Activated CD8-positive, alpha-beta T cell treated with anti-CD3 and anti-CD28 coated beads for 36 hours (primary cell): ENCODE measurements around the gene FNBP1L. TPM values are rescaled to one million over a fixed set of nuclear protein-coding genes. Genes with fewer than 3 reads are reported as not detected.
"Not testable (repeated sequence)": the region's sequence is repeated elsewhere in the genome, so short reads cannot be mapped to it uniquely, and the experiment has no call there.

ENCODE experiments used
- ATAC-seq: fragments of 200-7000 bp; cut with Tn5 transposase; one replicate; pipeline ENCODE4 v1.10.0; 2021; ENCODE audit warnings: mild to moderate bottlenecking, moderate library complexity
- CTCF ChIA-PET: fragments of 350-600 bp; sonication (Branson Sonifier 250); formaldehyde crosslinking; loops from one replicate; lab custom pipeline; 2021; ENCODE audit warnings: antibody characterized with exemption; lab: Charles Lee
- POLR2A ChIA-PET: fragments of 350-600 bp; sonication (Branson Sonifier 250); formaldehyde crosslinking; loops from one replicate; lab custom pipeline; 2021; ENCODE audit warnings: antibody characterized with exemption; lab: Charles Lee
- DNase-seq: peaks from one replicate; pipeline ENCODE4 v3.0.0-alpha.2; 2020
- H3K27ac Mint-ChIP-seq: one replicate; pipeline ENCODE4 v1.8.0; 2021; ENCODE audit warnings: mild to moderate bottlenecking, mixed read lengths
- H3K27me3 Mint-ChIP-seq: one replicate; pipeline ENCODE4 v1.8.0; 2021; ENCODE audit warnings: mixed read lengths
- H3K36me3 Mint-ChIP-seq: one replicate; pipeline ENCODE4 v1.8.0; 2021; ENCODE audit warnings: low read depth, mixed read lengths
- H3K4me1 Mint-ChIP-seq: one replicate; pipeline ENCODE4 v1.8.0; 2021; ENCODE audit warnings: low read depth, mixed read lengths
- H3K4me3 Mint-ChIP-seq: one replicate; pipeline ENCODE4 v1.8.0; 2021; ENCODE audit warnings: mild to moderate bottlenecking, moderate library complexity, mixed read lengths
- H3K9me3 Mint-ChIP-seq: one replicate; pipeline ENCODE4 v1.8.0; 2021; ENCODE audit warnings: mixed read lengths
- CTCF ChIP-seq: fragments of 200-600 bp; IDR thresholded peaks from one replicate; pipeline ENCODE4 v1.8.0; 2022; ENCODE audit warnings: antibody characterized with exemption, mild to moderate bottlenecking
- intact Hi-C: fragments of 100-400 bp; cut with micrococcal nuclease; formaldehyde crosslinking; loops from one replicate; pipeline ENCODE4 v1.10.0; 2022
- total RNA-seq, 2 experiments: library from RNA; stranded (reverse); gene quantifications; one replicate each; pipeline ENCODE4 v1.2.3, GENCODE V29; 2021

Gene FNBP1L
- total RNA-seq, 2 experiments from 2014 or later = 0.20 to 0.25 TPM

- Mint-ChIP-seq H3K36me3 (no peaks in the 10 kb centered on the region), H3K27me3 (no peaks in the 10 kb centered on the region), H3K9me3 (no peaks in the 10 kb centered on the region), H3K4me1 (peaks cover 8% of the 10 kb centered on the region), H3K27ac (no peak overlapping the region), H3K4me3 (no peak overlapping the region)
- ChIA-PET CTCF (interaction anchor here (1.5 kb wide), 1 partner anchor 44 kb away, joined by 4 read pairs; no protein-coding TSS in a partner anchor), POLR2A (interaction anchor here (0.6 kb wide), 1 partner anchor 47 kb away, joined by 3 read pairs; no protein-coding TSS in a partner anchor)
- no peak for TF ChIP-seq CTCF
- no peak for ATAC-seq
- intact Hi-C loops = no loop called here
- no peak for DNase-seq
Measured at GRCh38 chr1:93585059-93585966, 137.4 kb downstream of the FNBP1L start.

- Mint-ChIP-seq H3K27me3 (no peaks in the 10 kb centered on the region), H3K4me3 (no peak overlapping the region), H3K36me3 (no peaks in the 10 kb centered on the region), H3K27ac (no peak overlapping the region), H3K9me3 (no peaks in the 10 kb centered on the region), H3K4me1 (peaks cover 23% of the 10 kb centered on the region)
- TF ChIP-seq CTCF = no peak
- DNase-seq = no peak
- ChIA-PET CTCF (interaction anchor here (1.4 kb wide), 1 partner anchor 10 kb away, joined by 3 read pairs; no protein-coding TSS in a partner anchor), POLR2A (interaction anchor here (0.6 to 0.7 kb wide), 2 partner anchors 27 to 172 kb away, joined by 3 read pairs; no protein-coding TSS in a partner anchor)
- ATAC-seq = no peak
- intact Hi-C loops = no loop called here
Measured at GRCh38 chr1:93587354-93587753, 139.4 kb downstream of the FNBP1L start.

GRCh38 chr1:93588206-93588605, 140.3 kb downstream of the FNBP1L start:
- Mint-ChIP-seq H3K4me1 (peaks cover 23% of the 10 kb centered on the region), H3K4me3 (no peak overlapping the region), H3K27me3 (no peaks in the 10 kb centered on the region), H3K36me3 (no peaks in the 10 kb centered on the region), H3K27ac (no peak overlapping the region), H3K9me3 (no peaks in the 10 kb centered on the region)
- ATAC-seq (peak; percentile 38), DNase-seq (peak; percentile 16)
- ChIA-PET POLR2A (interaction anchor here (0.6 kb wide), 1 partner anchor 171 kb away, joined by 3 read pairs; no protein-coding TSS in a partner anchor), CTCF (interaction anchor here (0.8 to 1.7 kb wide), 3 partner anchors 9 to 226 kb away, joined by 3 to 4 read pairs (median 3); no protein-coding TSS in a partner anchor)
- no peak for TF ChIP-seq CTCF
- intact Hi-C loops = no loop called here

- DNase-seq = no peak
- Mint-ChIP-seq H3K36me3 (no peaks in the 10 kb centered on the region), H3K4me3 (no peak overlapping the region), H3K9me3 (no peaks in the 10 kb centered on the region), H3K27ac (no peak overlapping the region), H3K4me1 (peaks cover 23% of the 10 kb centered on the region), H3K27me3 (no peaks in the 10 kb centered on the region)
- TF ChIP-seq CTCF = no peak
- intact Hi-C loops = no loop called here
- no peak for ATAC-seq
- CTCF ChIA-PET = interaction anchor here (1.7 kb wide), 1 partner anchor 225 kb away, joined by 4 read pairs; no protein-coding TSS in a partner anchor
- POLR2A ChIA-PET = no interaction called here
Measured at GRCh38 chr1:93588955-93589354, 141.0 kb downstream of the FNBP1L start.

- H3K27me3 Mint-ChIP-seq, H3K4me3 Mint-ChIP-seq, intact Hi-C loops, H3K36me3 Mint-ChIP-seq, ATAC-seq, H3K27ac Mint-ChIP-seq, H3K9me3 Mint-ChIP-seq: not testable (repeated sequence)
- peak; percentile 9 for DNase-seq
- ChIA-PET CTCF (interaction anchor here (1.0 to 2.3 kb wide), 3 partner anchors 38 to 287 kb away, joined by 3 to 7 read pairs (median 7); no protein-coding TSS in a partner anchor), POLR2A (interaction anchor here (0.7 kb wide), 1 partner anchor 21 kb away, joined by 3 read pairs; no protein-coding TSS in a partner anchor)
- peaks cover 23% of the 10 kb centered on the region for H3K4me1 Mint-ChIP-seq
Measured at GRCh38 chr1:93591291-93591675, 143.4 kb downstream of the FNBP1L start.
